ENCODE measurements around the gene PNPLA1. TPM values are rescaled to one million over a fixed set of nuclear protein-coding genes. Genes with fewer than 3 reads are reported as not detected.

PNPLA1 gene
- total and polyA plus RNA-seq, 8 donors: 0.38 to 2.2 (median 0.60) TPM; not detected in 4

DNA sequence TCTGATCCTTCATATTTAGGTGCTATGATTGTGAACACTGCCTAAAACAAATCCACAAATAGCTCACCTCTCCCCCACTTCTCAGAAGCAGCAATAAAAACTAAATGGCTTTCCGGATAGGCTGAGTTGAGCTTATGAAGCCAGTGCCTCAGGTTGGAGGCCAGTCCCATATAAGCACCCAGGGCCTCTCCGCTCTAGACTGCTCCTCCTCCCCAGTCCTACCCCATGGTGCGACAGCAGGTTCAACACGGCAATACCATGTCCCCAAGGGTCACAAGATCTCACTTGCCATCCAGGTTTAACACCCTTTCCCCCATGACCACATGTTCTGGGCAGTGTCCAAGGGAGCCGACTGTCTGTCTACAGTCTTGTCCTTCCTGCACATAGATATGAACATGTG is 46.1 kb downstream of the PNPLA1 start:
- TF ChIP-seq POLR2AphosphoS5 (IDR thresholded peaks at IDR 0.05): no peak
- TF ChIP-seq, protein P1, sequence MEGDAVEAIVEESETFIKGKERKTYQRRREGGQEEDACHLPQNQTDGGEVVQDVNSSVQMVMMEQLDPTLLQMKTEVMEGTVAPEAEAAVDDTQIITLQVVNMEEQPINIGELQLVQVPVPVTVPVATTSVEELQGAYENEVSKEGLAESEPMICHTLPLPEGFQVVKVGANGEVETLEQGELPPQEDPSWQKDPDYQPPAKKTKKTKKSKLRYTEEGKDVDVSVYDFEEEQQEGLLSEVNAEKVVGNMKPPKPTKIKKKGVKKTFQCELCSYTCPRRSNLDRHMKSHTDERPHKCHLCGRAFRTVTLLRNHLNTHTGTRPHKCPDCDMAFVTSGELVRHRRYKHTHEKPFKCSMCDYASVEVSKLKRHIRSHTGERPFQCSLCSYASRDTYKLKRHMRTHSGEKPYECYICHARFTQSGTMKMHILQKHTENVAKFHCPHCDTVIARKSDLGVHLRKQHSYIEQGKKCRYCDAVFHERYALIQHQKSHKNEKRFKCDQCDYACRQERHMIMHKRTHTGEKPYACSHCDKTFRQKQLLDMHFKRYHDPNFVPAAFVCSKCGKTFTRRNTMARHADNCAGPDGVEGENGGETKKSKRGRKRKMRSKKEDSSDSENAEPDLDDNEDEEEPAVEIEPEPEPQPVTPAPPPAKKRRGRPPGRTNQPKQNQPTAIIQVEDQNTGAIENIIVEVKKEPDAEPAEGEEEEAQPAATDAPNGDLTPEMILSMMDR (IDR thresholded peaks at IDR 0.05): no peak
- no peak for TF ChIP-seq POLR2A (IDR thresholded peaks at IDR 0.05)
- TF ChIP-seq EP300 (IDR thresholded peaks at IDR 0.05): no peak
- intact Hi-C loops (cut with DNase I; ENCODE audit: low total_unique reads): no loop called here
- no peaks in the 10 kb centered on the region for H3K9me3 ChIP-seq
- no peaks in the 10 kb centered on the region for H3K27me3 ChIP-seq
- H3K36me3 ChIP-seq: no peaks in the 10 kb centered on the region
- DNase-seq: no peak
- 92 to 96% (median 94%) methylated on average over 5 of the region's 5 CpGs for WGBS, 5 donors
- no peak overlapping the region for H3K27ac ChIP-seq
- no peak overlapping the region for H3K4me3 ChIP-seq
- peaks cover 0 to 23% (median 0%) of the 10 kb centered on the region in 4 donors for H3K4me1 ChIP-seq

DNA sequence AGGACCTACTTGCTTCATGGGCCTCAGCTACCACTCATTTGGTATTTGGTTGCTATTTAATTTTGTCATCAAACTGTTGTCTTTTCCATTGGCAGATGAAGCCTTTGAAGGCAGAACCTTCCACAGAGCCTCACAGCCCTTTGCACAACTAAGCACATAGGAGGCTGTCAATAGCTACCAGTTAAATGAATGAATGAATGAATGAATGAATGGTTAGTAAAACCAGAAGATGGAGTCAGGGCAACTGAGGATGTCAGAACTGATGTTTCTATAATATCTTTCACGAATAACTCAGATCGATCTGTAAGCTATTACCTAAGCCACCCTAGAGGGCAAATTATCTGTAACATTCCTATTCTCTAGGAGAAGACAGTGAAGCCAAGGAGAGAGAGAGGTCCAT is 47.8 kb downstream of the PNPLA1 start:
- TF ChIP-seq POLR2A (IDR thresholded peaks at IDR 0.05) (no peak), EP300 (IDR thresholded peaks at IDR 0.05) (no peak), POLR2AphosphoS5 (IDR thresholded peaks at IDR 0.05) (no peak)
- TF ChIP-seq, protein P1 (IDR thresholded peaks at IDR 0.05): no peak
- H3K4me1 ChIP-seq: peaks cover 0 to 20% (median 0%) of the 10 kb centered on the region in 4 donors
- peaks cover 0 to 5% (median 1%) of the 10 kb centered on the region in 4 donors for H3K36me3 ChIP-seq
- H3K9me3 ChIP-seq: no peaks in the 10 kb centered on the region
- intact Hi-C loops (cut with DNase I; ENCODE audit: low total_unique reads): no loop called here
- no peak overlapping the region for H3K27ac ChIP-seq
- no peaks in the 10 kb centered on the region for H3K27me3 ChIP-seq
- no peak for DNase-seq
- WGBS, 5 donors: 86 to 99% (median 91%) methylated on average over 2 of the region's 2 CpGs
- no peak overlapping the region for H3K4me3 ChIP-seq

DNA sequence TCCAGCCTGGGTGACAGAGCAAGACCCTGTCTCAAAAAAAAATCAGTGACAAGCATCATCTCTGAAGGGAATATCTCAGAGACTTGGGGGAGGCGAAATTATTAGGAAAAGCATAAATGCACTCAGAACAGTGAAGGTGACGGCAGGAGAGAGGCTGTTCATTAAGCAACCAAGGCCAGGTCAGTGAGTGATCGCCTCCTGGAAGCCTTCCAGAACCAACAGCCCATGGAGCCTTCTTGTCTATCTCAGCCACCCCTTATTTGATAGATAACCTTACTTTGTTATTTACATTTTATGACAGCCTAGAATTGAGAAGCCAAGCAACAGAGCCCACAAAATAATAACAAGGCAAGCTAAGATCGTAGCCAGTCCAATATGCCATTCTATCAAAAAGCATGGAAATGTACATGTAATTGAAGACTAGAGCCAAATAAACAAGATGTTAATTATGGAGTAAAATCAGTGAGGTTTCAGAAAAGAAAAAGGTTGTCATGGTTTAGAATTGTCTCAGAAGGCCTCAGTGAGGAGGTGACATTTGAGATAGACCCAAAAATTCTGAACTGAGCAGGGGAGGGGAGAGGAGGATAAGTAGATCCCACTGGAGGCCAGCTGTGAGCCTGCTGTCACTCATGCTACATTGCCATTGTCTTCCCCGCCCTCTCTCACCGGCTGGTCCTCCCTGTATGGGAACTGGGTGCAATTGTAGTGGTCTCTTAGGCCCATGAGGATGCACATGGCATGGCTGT is 49.0 kb downstream of the PNPLA1 start:
- peak; percentile 47 to 53 for DNase-seq
- H3K4me3 ChIP-seq: no peak overlapping the region
- TF ChIP-seq EP300 (IDR thresholded peaks at IDR 0.05): no peak
- TF ChIP-seq, protein P1 (IDR thresholded peaks at IDR 0.05): no peak
- TF ChIP-seq POLR2A (IDR thresholded peaks at IDR 0.05): no peak
- TF ChIP-seq POLR2AphosphoS5 (IDR thresholded peaks at IDR 0.05): no peak
- H3K36me3 ChIP-seq: peaks cover 0 to 12% (median 2%) of the 10 kb centered on the region in 4 donors
- no peaks in the 10 kb centered on the region for H3K9me3 ChIP-seq
- no peaks in the 10 kb centered on the region for H3K27me3 ChIP-seq
- intact Hi-C loops (cut with DNase I; ENCODE audit: low total_unique reads): no loop called here
- peak overlapping the region in 1 of 5 donors; percentile 29 for H3K27ac ChIP-seq
- 55 to 75% (median 59%) methylated on average over 6 of the region's 6 CpGs for WGBS, 5 donors
- H3K4me1 ChIP-seq: peaks cover 0 to 8% (median 0%) of the 10 kb centered on the region in 4 donors

DNA sequence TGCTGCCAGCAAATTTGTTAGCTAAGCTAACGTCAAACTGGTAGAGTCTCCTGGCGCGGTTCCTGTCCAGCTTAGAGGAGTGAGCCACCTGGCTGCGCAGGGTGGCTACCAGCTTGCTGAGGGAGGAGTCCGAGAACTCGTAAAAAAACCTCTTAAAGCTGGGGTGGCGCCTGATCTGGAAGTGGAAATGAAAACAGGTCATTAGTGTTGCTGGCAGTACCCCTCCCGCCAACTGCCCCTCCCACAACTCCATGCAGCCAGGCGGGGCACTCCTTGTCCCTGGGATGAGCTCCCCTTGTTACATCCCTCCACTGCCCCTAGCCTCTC is 49.5 kb downstream of the PNPLA1 start:
- peaks cover 0 to 8% (median 0%) of the 10 kb centered on the region in 4 donors for H3K4me1 ChIP-seq
- DNase-seq: no peak
- intact Hi-C loops (cut with DNase I; ENCODE audit: low total_unique reads): no loop called here
- H3K27me3 ChIP-seq: no peaks in the 10 kb centered on the region
- peaks cover 0 to 12% (median 2%) of the 10 kb centered on the region in 4 donors for H3K36me3 ChIP-seq
- WGBS, 5 donors: 72 to 79% (median 76%) methylated on average over 9 of the region's 9 CpGs
- no peak overlapping the region for H3K4me3 ChIP-seq
- no peaks in the 10 kb centered on the region for H3K9me3 ChIP-seq
- TF ChIP-seq POLR2AphosphoS5 (IDR thresholded peaks at IDR 0.05): no peak
- H3K27ac ChIP-seq: peak overlapping the region in 1 of 5 donors; percentile 29

DNA sequence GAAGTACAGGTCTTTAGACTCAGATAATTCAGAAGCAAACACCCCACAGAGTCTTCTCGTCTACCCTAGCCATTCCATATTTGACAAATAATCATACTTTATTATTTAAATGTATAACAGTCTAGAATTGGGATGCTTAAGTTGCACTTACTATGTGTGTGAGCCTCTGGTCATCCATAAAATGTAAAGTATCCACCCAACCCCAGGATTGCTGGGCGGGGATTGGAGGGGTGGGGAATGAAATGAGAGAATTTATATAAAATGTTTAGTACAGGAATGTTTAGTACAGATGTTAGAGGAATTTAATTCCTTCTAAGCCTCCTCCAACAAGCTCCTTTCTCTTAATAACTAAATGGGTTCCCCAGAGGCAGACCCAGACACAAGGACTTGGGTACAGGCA is 50.0 kb downstream of the PNPLA1 start:
- H3K27me3 ChIP-seq: no peaks in the 10 kb centered on the region
- WGBS, 5 donors: 78 to 84% (median 80%) methylated on average over 2 of the region's 2 CpGs
- H3K36me3 ChIP-seq: peaks cover 0 to 13% (median 2%) of the 10 kb centered on the region in 4 donors
- peaks cover 0 to 8% (median 0%) of the 10 kb centered on the region in 4 donors for H3K4me1 ChIP-seq
- DNase-seq: no peak
- H3K27ac ChIP-seq: no peak overlapping the region
- intact Hi-C loops (cut with DNase I; ENCODE audit: low total_unique reads): no loop called here
- TF ChIP-seq EP300 (IDR thresholded peaks at IDR 0.05): no peak
- no peak for TF ChIP-seq POLR2AphosphoS5 (IDR thresholded peaks at IDR 0.05)
- no peak for TF ChIP-seq POLR2A (IDR thresholded peaks at IDR 0.05)
- TF ChIP-seq, protein P1 (IDR thresholded peaks at IDR 0.05): no peak
- no peaks in the 10 kb centered on the region for H3K9me3 ChIP-seq
- H3K4me3 ChIP-seq: no peak overlapping the region

Measured in stomach (tissue), 9 donors.